Midbrain (tissue), 1 donor: ENCODE measurements around the gene ZNF675.
"Not testable (repeated sequence)": the region's sequence is repeated elsewhere in the genome, so short reads cannot be mapped to it uniquely, and the experiment has no call there.

Experiments used
- DNase-seq: peaks from one replicate; lab custom pipeline; 2025; lab: John Stamatoyannopoulos, UW

Gene ZNF675

DNA sequence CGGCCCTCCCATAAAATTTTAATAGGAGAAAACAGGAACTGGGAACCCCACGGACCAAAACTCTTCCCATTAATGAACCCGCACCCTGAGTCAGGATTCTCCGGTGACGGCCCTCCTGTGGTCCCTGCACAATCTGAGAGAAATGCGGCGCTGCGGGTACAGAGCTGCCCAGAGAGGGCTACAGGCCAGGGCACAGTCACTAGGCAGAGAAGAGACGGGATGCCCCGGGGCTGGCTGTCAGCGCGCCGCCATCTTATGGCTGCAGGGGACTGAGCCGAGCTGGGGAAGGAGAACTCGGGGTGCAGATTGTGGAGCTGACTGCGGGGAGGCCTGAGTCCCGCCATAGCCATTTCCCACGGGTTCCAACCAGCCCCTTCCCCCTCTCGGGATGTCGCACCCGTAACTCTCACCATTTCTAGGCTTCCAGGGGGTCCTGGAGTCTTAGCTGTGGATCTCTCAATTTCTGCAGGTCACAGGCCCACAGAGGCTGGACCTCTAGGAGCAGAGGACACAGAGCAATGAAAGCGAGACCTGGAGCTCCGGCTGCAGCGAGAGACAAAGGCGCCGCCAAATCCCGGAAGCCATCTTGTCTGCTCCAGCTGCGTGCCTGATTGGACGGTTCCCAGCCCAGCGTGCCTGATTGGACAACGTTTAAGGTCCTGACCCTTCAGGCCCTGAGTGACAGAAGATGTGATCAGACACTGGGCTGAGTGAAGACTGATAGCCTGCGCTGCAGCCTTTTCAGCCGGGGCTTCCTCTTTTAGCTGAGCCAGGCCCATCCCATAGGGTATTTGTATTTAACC is at the start of gene ZNF675:
Gene ZNF675, minus strand, starts transcription at position 592 of the 803 bp plus-strand sequence. Its CDS starts 179 bp downstream, at position 413.
- peak; percentile 94 for DNase-seq

DNA sequence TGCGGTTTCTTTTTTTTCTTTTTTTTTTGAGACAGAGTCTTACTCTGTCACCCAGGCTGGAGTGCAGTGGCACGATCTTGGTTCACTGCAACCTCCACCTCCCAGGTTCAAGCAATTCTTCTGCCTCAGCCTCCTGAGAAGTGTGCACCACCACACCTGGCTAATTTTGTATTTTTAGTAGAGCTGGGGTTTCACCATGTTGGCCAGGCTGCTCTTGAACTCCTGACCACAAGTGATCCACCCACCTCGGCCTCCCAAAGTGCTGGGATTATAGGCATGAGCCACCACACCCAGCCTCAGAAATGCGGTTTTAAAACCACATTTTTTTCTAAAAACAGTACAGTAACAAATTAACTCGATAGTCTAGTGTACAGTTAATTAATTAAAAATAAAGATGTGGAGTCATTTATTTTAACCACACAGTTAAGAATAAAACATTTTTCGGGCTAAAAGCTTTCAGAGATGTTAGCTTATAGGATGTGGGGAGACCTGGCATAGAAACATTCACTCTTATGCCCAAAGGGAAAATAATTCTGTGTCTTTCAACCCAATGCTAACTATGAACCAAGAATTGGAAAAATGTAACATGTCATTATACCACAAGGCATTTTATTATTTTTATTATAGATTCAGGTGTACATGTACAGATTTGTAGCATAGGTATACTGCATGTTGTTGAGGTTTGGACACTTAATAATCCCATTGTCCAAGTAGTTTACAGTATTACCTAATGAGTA is 43.9 kb upstream of the ZNF675 start:
- DNase-seq: not testable (repeated sequence)

DNA sequence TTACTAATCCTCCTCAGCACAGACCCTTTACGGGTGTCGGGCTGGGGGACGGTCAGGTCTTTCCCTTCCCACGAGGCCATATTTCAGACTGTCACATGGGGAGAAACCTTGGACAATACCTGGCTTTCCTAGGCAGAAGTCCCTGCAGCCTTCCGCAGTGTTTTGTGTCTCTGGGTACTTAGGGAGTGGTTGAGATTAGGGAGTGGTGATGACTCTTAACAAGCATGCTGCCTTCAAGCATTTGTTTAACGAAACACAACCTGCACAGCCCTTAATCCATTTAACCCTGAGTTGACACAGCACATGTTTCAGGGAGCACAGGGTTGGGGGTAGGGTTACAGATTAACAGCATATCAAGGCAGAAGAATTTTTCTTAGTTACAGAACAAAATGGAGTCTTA is 37.1 kb upstream of the ZNF675 start:
- not testable (repeated sequence) for DNase-seq

DNA sequence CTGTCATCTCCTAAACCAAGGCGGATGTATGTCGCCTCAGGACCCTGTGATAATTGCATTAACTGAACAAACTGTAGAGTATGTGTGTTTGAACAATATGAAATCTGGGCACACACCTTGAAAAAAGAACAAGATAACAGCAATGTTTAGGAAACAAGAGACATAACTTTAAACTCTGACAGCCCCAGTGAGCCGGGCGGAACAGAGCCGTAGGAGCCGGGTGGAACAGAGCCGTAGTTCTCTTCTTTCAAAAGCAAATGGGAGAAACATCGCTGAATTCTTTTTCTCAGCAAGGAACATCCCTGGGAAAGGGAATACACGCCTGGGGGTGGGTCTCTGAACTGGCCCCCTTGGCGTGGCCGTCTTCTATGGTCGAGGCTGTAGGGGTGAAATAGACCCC is 31.8 kb upstream of the ZNF675 start:
- no peak for DNase-seq

DNA sequence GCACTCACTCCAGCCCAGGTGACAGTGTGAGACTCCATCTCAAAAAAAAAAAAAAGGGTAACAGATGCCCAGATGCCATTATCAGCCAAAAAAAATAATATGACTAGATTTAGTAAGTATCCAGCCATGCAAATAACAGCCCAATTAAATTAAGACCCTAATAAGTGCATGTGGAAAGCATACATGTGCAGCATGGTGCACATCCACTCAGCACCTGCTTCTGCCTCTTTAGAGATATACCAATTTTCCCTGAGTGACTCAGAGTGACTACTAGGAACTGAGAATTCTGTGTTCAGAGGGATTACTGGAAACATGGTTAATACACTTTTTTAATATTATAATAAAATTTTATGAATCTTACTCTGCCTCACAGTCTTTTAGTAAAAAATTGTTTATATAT is 29.8 kb upstream of the ZNF675 start:
- DNase-seq: no peak

DNA sequence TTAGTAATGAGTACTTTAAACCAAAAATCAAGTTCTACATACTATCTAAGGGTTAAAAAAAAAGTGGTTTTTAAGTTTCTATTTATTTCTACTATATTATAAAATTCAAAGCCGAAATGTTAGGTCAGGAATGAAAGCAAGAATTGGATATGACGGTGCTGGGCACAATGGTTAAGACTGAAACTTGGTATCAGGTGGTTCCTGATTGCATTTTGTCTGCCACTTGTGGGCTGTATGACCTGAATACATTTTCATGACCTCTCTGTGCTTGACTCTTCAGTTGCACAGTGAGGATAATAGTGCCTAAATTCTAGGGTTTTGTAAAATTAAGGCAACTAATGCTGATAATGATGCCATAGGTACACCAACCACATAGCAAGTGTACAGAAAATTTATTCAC is 22.3 kb upstream of the ZNF675 start:
- DNase-seq: no peak

DNA sequence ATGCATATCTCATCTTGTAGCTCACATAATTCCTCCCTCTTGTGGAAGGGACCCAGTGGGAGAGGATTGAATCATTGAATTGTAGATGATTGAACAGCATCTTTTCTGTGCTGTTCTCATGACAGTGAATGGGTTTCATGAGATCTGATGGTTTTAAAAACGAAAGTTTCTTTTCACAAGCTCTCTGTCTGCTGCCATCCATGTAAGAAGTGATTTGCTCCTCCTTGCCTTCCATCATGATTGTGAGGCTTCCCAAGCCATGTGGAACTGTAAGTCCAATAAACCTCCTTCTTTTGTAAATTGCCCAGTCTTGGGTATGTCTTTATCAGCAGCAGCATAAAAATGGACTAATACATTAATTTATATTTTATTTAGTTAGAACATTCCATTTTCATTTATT is 19.6 kb upstream of the ZNF675 start:
- DNase-seq: no peak

DNA sequence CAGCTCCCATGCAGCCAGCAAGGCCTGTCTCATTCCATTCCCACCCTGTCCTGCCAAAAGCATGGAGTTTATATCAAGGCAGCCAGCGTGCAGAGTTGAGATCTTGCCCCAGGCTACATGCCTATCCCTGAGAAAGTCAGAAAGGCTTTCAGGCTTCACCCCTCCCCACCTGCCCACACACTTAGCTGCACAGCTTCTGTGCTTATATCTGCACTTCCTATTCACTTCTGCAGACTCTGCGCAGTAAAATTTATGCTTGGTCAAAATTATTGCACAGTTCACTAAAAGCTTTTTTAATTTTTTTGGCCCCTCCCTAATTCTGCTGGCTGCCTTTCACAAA is 12.5 kb upstream of the ZNF675 start:
- DNase-seq: no peak

DNA sequence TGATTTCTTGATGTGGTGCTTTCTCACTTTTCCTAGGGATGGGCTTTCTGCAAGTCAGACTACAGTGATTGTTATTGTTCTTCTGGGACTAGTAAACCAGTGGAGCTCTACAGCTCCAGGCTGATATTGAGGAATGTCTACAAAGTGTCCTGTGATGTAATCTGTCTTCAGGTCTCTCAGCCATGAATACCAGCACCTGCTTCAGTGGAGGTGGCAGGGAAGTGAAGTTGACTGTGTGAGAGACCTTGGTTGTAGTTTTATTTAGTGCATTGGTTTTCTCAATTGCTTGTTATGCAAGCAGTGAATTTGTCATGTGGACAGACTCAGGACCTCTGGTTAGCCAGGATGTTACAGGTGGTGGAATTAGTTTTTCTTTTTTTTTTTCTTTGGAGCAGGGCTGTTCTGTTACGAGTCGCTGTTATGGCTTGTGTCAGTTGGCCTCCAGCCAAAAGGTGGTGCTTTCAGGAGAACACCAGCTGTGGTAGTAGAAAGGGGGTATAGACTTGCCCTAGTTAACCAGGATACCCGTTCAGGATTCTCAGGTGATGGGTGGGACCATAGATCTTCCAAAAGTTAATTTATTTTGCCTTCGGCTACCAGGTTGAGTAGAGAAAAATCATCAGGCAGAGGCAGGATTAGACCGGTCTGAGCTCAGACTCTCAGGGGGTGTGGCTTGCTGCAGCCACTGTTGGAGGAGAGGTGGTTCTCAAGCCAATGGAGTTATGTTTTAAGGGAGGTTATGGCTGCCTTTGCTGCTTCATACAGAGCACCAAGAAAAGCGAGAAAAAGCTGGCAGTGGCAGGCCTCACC is 11.9 kb upstream of the ZNF675 start:
- no peak for DNase-seq

DNA sequence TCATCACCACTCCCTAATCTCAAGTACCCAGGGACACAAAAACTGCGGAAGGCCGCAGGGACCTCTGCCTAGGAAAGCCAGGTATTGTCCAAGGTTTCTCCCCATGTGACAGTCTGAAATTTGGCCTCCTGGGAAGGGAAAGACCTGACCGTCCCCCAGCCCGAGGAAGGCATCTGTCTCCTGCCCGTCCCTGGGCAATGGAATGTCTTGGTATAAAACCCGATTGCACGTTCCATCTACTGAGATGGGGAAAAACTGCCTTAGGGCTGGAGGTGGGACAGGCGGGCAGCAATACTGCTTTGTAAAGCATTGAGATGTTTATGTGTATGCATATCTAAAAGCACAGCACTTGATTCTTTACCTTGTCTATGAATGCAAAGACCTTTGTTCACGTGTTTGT is 5.9 kb upstream of the ZNF675 start:
- not testable (repeated sequence) for DNase-seq

DNA sequence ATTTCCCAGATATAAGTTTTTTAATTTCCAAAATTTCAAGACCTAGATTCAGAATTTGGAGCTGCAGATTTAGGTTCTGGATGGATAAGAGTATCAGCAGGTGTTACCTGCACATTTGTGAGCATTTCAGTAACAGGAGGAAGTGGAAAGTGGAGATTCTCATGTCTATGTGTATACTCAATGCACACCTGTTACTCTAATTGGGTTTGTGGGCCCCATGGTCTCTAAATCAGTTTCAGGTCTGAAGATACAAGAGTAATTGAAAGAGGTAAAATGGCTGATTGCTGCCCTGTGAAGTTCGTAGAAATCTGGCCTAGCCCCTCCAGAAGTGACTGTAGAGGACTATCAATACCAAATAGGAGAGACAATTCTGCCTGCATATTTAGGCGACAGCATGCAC is 13.9 kb downstream of the ZNF675 start:
- DNase-seq: no peak

DNA sequence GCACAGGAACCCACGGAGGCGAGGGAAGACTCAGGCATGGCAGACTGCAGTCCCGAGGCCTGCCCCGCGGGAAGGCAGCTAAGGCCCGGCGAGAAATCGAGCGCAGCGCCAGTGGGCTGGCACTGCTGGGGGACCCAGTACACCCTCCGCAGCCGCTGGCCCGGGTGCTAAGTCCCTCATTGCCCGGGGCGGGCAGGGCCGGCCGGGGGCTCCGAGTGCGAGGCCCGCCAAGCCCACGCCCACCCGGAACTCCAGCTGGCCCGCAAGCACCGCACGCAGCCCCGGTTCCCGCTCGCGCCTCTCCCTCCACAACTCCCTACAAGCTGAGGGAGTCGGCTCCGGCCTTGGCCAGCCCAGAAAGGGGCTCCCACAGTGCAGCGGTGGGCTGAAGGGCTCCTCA is 18.4 kb downstream of the ZNF675 start:
- DNase-seq: not testable (repeated sequence)

DNA sequence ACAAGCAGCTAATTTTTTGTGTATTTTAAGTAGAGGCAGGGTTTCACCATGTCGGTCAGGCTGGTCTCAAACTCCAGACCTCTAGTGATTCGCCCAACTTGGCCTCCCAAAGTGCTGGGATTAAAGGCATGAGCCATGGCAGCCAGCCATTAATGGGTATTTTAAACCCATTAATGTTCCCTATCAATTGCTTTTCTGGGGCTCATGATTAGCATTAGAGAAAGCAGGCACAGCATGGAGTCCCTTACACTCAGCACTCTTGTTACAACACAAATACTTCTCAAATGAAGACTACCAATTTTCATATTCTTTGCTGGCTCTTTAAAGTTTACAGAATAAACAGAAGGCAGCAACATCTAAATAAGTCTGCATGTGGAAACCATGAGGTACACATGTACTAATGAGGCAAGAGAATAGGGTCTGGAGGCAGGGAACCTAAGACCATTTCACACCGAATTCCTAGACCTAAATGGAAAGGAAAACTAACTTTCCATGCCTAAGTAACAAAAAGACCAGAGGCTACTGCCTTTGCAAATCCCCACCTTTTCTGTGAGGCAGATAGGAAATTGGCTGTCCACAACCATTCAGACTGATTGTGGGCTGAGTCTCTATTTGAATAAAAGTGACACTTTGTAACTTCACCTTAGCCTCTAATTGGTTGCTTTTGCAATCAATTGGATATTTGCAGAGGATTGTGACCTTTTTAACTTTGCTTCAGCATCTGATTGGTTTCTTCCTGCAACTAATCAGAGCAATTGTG is 21.2 kb downstream of the ZNF675 start:
- DNase-seq: no peak

DNA sequence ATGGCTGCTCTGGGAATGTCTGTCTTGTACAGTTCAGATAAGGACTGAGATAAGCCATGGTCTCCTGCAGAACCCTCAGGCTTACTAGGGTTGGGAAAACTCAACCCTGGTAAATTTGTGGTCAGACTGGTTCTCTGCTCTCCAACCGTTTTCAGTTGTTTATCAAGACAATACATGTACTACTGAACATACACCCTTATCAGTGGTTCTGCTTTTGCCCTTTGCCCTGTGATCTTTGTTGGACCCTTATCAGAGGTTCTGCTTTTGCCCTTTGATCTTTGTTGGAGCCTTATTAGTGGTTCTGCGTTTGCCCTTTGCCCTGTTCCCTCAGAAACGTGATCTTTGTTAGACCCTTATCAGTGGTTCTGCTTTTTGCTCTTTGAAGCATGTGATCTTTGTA is 37.2 kb downstream of the ZNF675 start:
- not testable (repeated sequence) for DNase-seq
